Measurements from ENCODE around the gene ZNF700. TPM values are rescaled to one million over a fixed set of nuclear protein-coding genes. Genes with fewer than 3 reads are reported as not detected.
"Not testable (repeated sequence)": the region's sequence is repeated elsewhere in the genome, so short reads cannot be mapped to it uniquely, and the experiment has no call there.

Gene ZNF700
- total RNA-seq, 4 donors from 2014 or later: 31.5 to 37.8 (median 34.7) TPM

GRCh38 chr19:11902228-11902627 lies 22.7 kb upstream of the ZNF700 start:
- TF ChIP-seq POLR2A (IDR thresholded peaks at IDR 0.05) (no peak), CTCF (IDR thresholded peaks at IDR 0.05) (no peak)
- no peak overlapping the region for H3K4me3 ChIP-seq

GRCh38 chr19:11905928-11906327 lies 19.0 kb upstream of the ZNF700 start:
- Histone ChIP-seq H3K36me3 (peaks cover 0 to 35% (median 4%) of the 10 kb centered on the region in 3 donors), H3K27ac (no peak overlapping the region), H3K4me3 (no peak overlapping the region), H3K9me3 (peaks cover 0 to 77% (median 24%) of the 10 kb centered on the region in 4 donors), H3K27me3 (no peaks in the 10 kb centered on the region), H3K4me1 (no peaks in the 10 kb centered on the region)
- no peak for DNase-seq
- no peak for TF ChIP-seq CTCF (IDR thresholded peaks at IDR 0.05)
- no peak for TF ChIP-seq POLR2A (IDR thresholded peaks at IDR 0.05)

More at GRCh38 chr19:11902228-11902627, 22.7 kb upstream of the ZNF700 start:
- H3K27me3 ChIP-seq: no peaks in the 10 kb centered on the region
- no peaks in the 10 kb centered on the region for H3K4me1 ChIP-seq
- DNase-seq: no peak
- H3K9me3 ChIP-seq: peaks cover 0 to 74% (median 22%) of the 10 kb centered on the region in 4 donors
- peaks cover 0 to 35% (median 4%) of the 10 kb centered on the region in 3 donors for H3K36me3 ChIP-seq
- no peak overlapping the region for H3K27ac ChIP-seq

GRCh38 chr19:11911937-11912336 lies 13.0 kb upstream of the ZNF700 start:
- peaks cover 0 to 56% (median 3%) of the 10 kb centered on the region in 4 donors for H3K9me3 ChIP-seq

GRCh38 chr19:11914417-11915051 lies 10.4 kb upstream of the ZNF700 start:
- H3K27me3 ChIP-seq, H3K36me3 ChIP-seq, H3K27ac ChIP-seq, H3K4me3 ChIP-seq, H3K4me1 ChIP-seq, DNase-seq: not testable (repeated sequence)
- peaks cover 0 to 32% (median 1%) of the 10 kb centered on the region in 4 donors for H3K9me3 ChIP-seq

More at GRCh38 chr19:11911937-11912336, 13.0 kb upstream of the ZNF700 start:
- not testable (repeated sequence) for DNase-seq, H3K36me3 ChIP-seq, H3K4me3 ChIP-seq, H3K27ac ChIP-seq, H3K4me1 ChIP-seq, H3K27me3 ChIP-seq

- Histone ChIP-seq H3K27ac (no peak overlapping the region), H3K4me1 (peaks cover 0 to 21% (median 5%) of the 10 kb centered on the region in 4 donors), H3K27me3 (no peaks in the 10 kb centered on the region), H3K4me3 (no peak overlapping the region), H3K9me3 (no peaks in the 10 kb centered on the region), H3K36me3 (no peaks in the 10 kb centered on the region)
- no peak for DNase-seq
- TF ChIP-seq CTCF (IDR thresholded peaks at IDR 0.05) (no peak), POLR2A (IDR thresholded peaks at IDR 0.05) (no peak)
These were observed 2.9 kb upstream of the ZNF700 start for GRCh38 chr19:11921852-11922495.

GRCh38 chr19:11925651-11926187 lies 812 bp downstream of the ZNF700 start:
- Histone ChIP-seq H3K4me3 (peak overlapping the region; percentile 70 to 99 (median 94)), H3K4me1 (peaks cover 0 to 22% (median 5%) of the 10 kb centered on the region in 4 donors), H3K27ac (peak overlapping the region; percentile 95 to 99 (median 97))
- H3K9me3 ChIP-seq, DNase-seq, H3K27me3 ChIP-seq, H3K36me3 ChIP-seq: not testable (repeated sequence)

- no peaks in the 10 kb centered on the region for H3K27me3 ChIP-seq
- peaks cover 0 to 9% (median 0%) of the 10 kb centered on the region in 3 donors for H3K36me3 ChIP-seq
- H3K9me3 ChIP-seq: no peaks in the 10 kb centered on the region
- peaks cover 0 to 22% (median 5%) of the 10 kb centered on the region in 4 donors for H3K4me1 ChIP-seq
- H3K4me3 ChIP-seq: no peak overlapping the region
- TF ChIP-seq POLR2A (IDR thresholded peaks at IDR 0.05) (no peak), CTCF (IDR thresholded peaks at IDR 0.05) (no peak)
- no peak for DNase-seq
- no peak overlapping the region for H3K27ac ChIP-seq
These were observed 2.3 kb downstream of the ZNF700 start for GRCh38 chr19:11927227-11927626.

Measured in Peyer's patch (tissue), 4 donors.